B cell (primary cell): ENCODE results near the gene FOXO1. TPM values are rescaled to one million over a fixed set of nuclear protein-coding genes. Genes with fewer than 3 reads are reported as not detected.

Experiments used
- ATAC-seq: fragments of 200-7000 bp; cut with Tn5 transposase; one replicate; pipeline ENCODE4 v1.10.0; 2021; ENCODE audit warnings: low read depth, mild to moderate bottlenecking, moderate number of reproducible peaks, moderate library complexity
- CTCF ChIA-PET: fragments of 350-600 bp; sonication (Branson Sonifier 250); formaldehyde crosslinking; loops from one replicate; lab custom pipeline; 2021; ENCODE audit warnings: antibody characterized with exemption, inconsistent platforms; lab: Charles Lee
- POLR2A ChIA-PET: fragments of 350-600 bp; sonication (Branson Sonifier 250); formaldehyde crosslinking; loops from one replicate; lab custom pipeline; 2021; ENCODE audit warnings: antibody characterized with exemption; lab: Charles Lee
- DNase-seq: peaks from one replicate; pipeline ENCODE4 v3.0.0; 2013
- H2AFZ ChIP-seq: 2 replicates; pipeline ENCODE4 v1.6.1; 2012; ENCODE audit warnings: mild to moderate bottlenecking, low read depth, low read length; ENCODE audit not compliant: insufficient read depth, poor library complexity, severe bottlenecking
- H3K27ac ChIP-seq, 2 donors: 1 replicate in 1 of 2; 2 replicates in 1 of 2; pipeline ENCODE4 v1.5.1; 2012 to 2013; ENCODE audit warnings: low read length in 2 of 2, mild to moderate bottlenecking in 2 of 2, moderate library complexity in 1 of 2
- H3K27me3 ChIP-seq, 4 experiments: fragments of 200-600 bp in 1 of 4; sonication (generic) in 1 of 4; replicated peaks in 1 of 4; 1 replicate in 2 of 4; 2 replicates in 2 of 4; pipeline versions ENCODE4 v1.6.1 to v1.7.0; 2013 to 2016; ENCODE audit warnings: low read length in 3 of 4, mild to moderate bottlenecking in 2 of 4, mixed read lengths in 1 of 4, moderate library complexity in 1 of 4; ENCODE audit not compliant: insufficient read depth in 4 of 4, control insufficient read depth in 3 of 4; ENCODE audit errors: control extremely low read depth in 1 of 4
- H3K36me3 ChIP-seq, 2 experiments: replicated peaks in 1 of 2; 1 replicate in 1 of 2; 2 replicates in 1 of 2; pipeline versions ENCODE4 v1.6.1 to v1.7.1; 2013; ENCODE audit warnings: low read length in 1 of 2; ENCODE audit not compliant: insufficient read depth in 2 of 2, control insufficient read depth in 1 of 2; ENCODE audit errors: control extremely low read depth in 1 of 2, extremely low read depth in 1 of 2
- H3K4me1 ChIP-seq, 2 donors: fragments of 200-600 bp in 1 of 2; sonication (generic) in 1 of 2; 1 replicate in 1 of 2; 2 replicates in 1 of 2; pipeline versions ENCODE4 v1.5.1 to v1.6.1; 2013 to 2017; ENCODE audit warnings: low read length in 2 of 2; ENCODE audit not compliant: control insufficient read depth in 2 of 2, insufficient read depth in 2 of 2
- H3K4me2 ChIP-seq: replicated peaks from 2 replicates; pipeline ENCODE3; 2012; ENCODE audit warnings: mild to moderate bottlenecking, low read depth, low read length; ENCODE audit not compliant: poor library complexity, severe bottlenecking
- H3K4me3 ChIP-seq, 5 experiments: fragments of 200-600 bp in 1 of 5; sonication (generic) in 1 of 5; 1 replicate in 3 of 5; 2 replicates in 2 of 5; pipeline versions ENCODE4 v1.5.1 to v1.7.0; 2011 to 2016; ENCODE audit warnings: low read length in 4 of 5, mild to moderate bottlenecking in 4 of 5, low read depth in 2 of 5, control low read depth in 1 of 5, moderate library complexity in 1 of 5; ENCODE audit not compliant: insufficient read depth in 1 of 5; ENCODE audit errors: control extremely low read depth in 1 of 5, extremely low read depth in 1 of 5
- H3K79me2 ChIP-seq: fragments of 200-600 bp; sonication (generic); one replicate; pipeline ENCODE4 v1.6.0; 2016; ENCODE audit warnings: low read length; ENCODE audit not compliant: control insufficient read depth, insufficient read depth
- H3K9ac ChIP-seq: fragments of 200-600 bp; sonication (generic); 2 replicates; pipeline ENCODE4 v1.6.1; 2017; ENCODE audit warnings: mild to moderate bottlenecking, low read length, moderate library complexity
- H3K9me3 ChIP-seq, 3 donors: one replicate each; pipeline versions ENCODE4 v1.6.1 to v1.7.1; 2013; ENCODE audit warnings: low read length in 2 of 3; ENCODE audit not compliant: control insufficient read depth in 2 of 3, insufficient read depth in 1 of 3; ENCODE audit errors: control extremely low read depth in 1 of 3
- H4K20me1 ChIP-seq: 2 replicates; pipeline ENCODE4 v1.6.0; 2012; ENCODE audit warnings: mild to moderate bottlenecking, low read length; ENCODE audit not compliant: insufficient read depth, control insufficient read depth, poor library complexity, severe bottlenecking
- H3K27ac Mint-ChIP-seq: one replicate; pipeline ENCODE4 v1.8.0; 2021; ENCODE audit warnings: mixed read lengths
- H3K27me3 Mint-ChIP-seq: one replicate; pipeline ENCODE4 v1.8.0; 2021; ENCODE audit warnings: mixed read lengths
- H3K4me1 Mint-ChIP-seq: one replicate; pipeline ENCODE4 v1.8.0; 2021; ENCODE audit warnings: mixed read lengths
- H3K4me3 Mint-ChIP-seq: one replicate; pipeline ENCODE4 v1.8.0; 2021; ENCODE audit warnings: mixed read lengths
- H3K9me3 Mint-ChIP-seq: one replicate; pipeline ENCODE4 v1.8.0; 2022; ENCODE audit warnings: mixed read lengths; ENCODE audit not compliant: insufficient read depth
- CTCF ChIP-seq: fragments of 200-600 bp; IDR thresholded peaks from one replicate; pipeline ENCODE4 v1.8.0; 2022; ENCODE audit warnings: antibody characterized with exemption, mild to moderate bottlenecking
- EZH2 ChIP-seq: IDR thresholded peaks from 2 replicates; pipeline ENCODE4 v1.6.1; 2012; ENCODE audit warnings: borderline replicate concordance, low read depth, mild to moderate bottlenecking, moderate library complexity, low read length; ENCODE audit not compliant: insufficient read depth, poor library complexity, severe bottlenecking
- WGBS: methylation state at CpG from one replicate; pipeline ENCODE4 v1.1.5; 2013; ENCODE audit warnings: missing lambda C conversion rate; ENCODE audit not compliant: insufficient coverage; 5-methylcytosine and 5-hydroxymethylcytosine counted together
- intact Hi-C: fragments of 100-400 bp; cut with micrococcal nuclease; formaldehyde crosslinking; loops from one replicate; pipeline ENCODE4 v1.10.0; 2022
- polyA plus RNA-seq: library from polyadenylated mRNA; depleted of rRNA; stranded (reverse); fragments of >200 nt; gene quantifications from 2 replicates; pipeline ENCODE4 v1.2.3, GENCODE V29; 2012
- total RNA-seq, 2 donors: library from RNA; stranded (reverse); fragments of 120-200 nt in 1 of 2; gene quantifications; 1 replicate in 1 of 2; 2 replicates in 1 of 2; pipeline versions ENCODE4 v1.2.3 to v1.2.4, GENCODE V29; 2013 to 2022

Gene FOXO1
- total and polyA plus RNA-seq, 2 donors (not counting 1 experiment from before 2014, with no cell fraction given) = 22.8 to 77.9 TPM

GRCh38 chr13:40506592-40507446, 159.6 kb downstream of the FOXO1 start:
- H3K9ac ChIP-seq = no peak overlapping the region
- CTCF ChIA-PET = no interaction called here
- intact Hi-C loops = no loop called here
- H2AFZ ChIP-seq = no peak overlapping the region
- H3K4me1 Mint-ChIP-seq = peaks cover 6% of the 10 kb centered on the region
- H3K36me3 ChIP-seq = no peaks in the 10 kb centered on the region
- no peak for TF ChIP-seq EZH2
- no peak for TF ChIP-seq CTCF
- 93% methylated on average over 8 of the region's 11 CpGs for WGBS
- H3K9me3 Mint-ChIP-seq = no peaks in the 10 kb centered on the region
- peaks cover 8% of the 10 kb centered on the region for H3K79me2 ChIP-seq
- no peaks in the 10 kb centered on the region for H3K27me3 ChIP-seq
- no peaks in the 10 kb centered on the region for H3K4me1 ChIP-seq
- no peak overlapping the region for H3K4me3 ChIP-seq
- no peak for ATAC-seq
- no peaks in the 10 kb centered on the region for H3K9me3 ChIP-seq
- H4K20me1 ChIP-seq = no peaks in the 10 kb centered on the region
- no peaks in the 10 kb centered on the region for H3K27me3 Mint-ChIP-seq
- POLR2A ChIA-PET = no interaction called here
- no peak overlapping the region for H3K4me3 Mint-ChIP-seq
- H3K27ac Mint-ChIP-seq = no peak overlapping the region
- no peak overlapping the region for H3K4me2 ChIP-seq
- H3K27ac ChIP-seq = no peak overlapping the region
- no peak for DNase-seq

Other genes with a start within 250 kb of the FOXO1 start
- gene MRPS31, start 104.5 kb upstream of the FOXO1 start, total RNA-seq = 29.7 and 34.4 TPM in 2 replicates
- gene MRPS31, start 104.5 kb upstream of the FOXO1 start, polyA plus RNA-seq = 20.5 and 22.0 TPM in 2 replicates
- gene SLC25A15, start 123.0 kb upstream of the FOXO1 start, total RNA-seq = 3.8 and 4.5 TPM in 2 replicates
- 1.9 and 2.4 TPM in 2 replicates for gene SLC25A15, start 123.0 kb upstream of the FOXO1 start, polyA plus RNA-seq